Fibroblast of skin of left quadriceps (primary cell): ENCODE results near the gene FRYL.
A peak's percentile ranks its signal among the peaks of the same experiment; 100 is the strongest.

Experiments used
- DNase-seq, 2 experiments: peaks; one replicate each; pipeline ENCODE4 v3.0.0-alpha.2; 2013; ENCODE audit warnings: low read depth in 2 of 2

The FRYL gene

GRCh38 chr4:48620093-48620492 is 160.0 kb downstream of the FRYL start:
- DNase-seq, result no peak

GRCh38 chr4:48604527-48604926 is 175.6 kb downstream of the FRYL start:
- DNase-seq, result no peak

- DNase-seq, result no peak
Observed at GRCh38 chr4:48604041-48604440, 176.0 kb downstream of the FRYL start.

GRCh38 chr4:48603366-48604003 is 176.6 kb downstream of the FRYL start:
- no peak for DNase-seq

- no peak for DNase-seq
Observed at GRCh38 chr4:48602763-48603162, 177.3 kb downstream of the FRYL start.

GRCh38 chr4:48602222-48602621 is 177.9 kb downstream of the FRYL start:
- peak; percentile 21 to 25 for DNase-seq

- no peak for DNase-seq
Observed at GRCh38 chr4:48596336-48596735, 183.7 kb downstream of the FRYL start.

GRCh38 chr4:48594180-48594579 is 185.9 kb downstream of the FRYL start:
- DNase-seq, result no peak

GRCh38 chr4:48591372-48591771 is 188.7 kb downstream of the FRYL start:
- DNase-seq, result no peak

- DNase-seq, result no peak
Observed at GRCh38 chr4:48590884-48591283, 189.2 kb downstream of the FRYL start.

GRCh38 chr4:48589098-48589445 is 191.0 kb downstream of the FRYL start:
- DNase-seq, result no peak

- DNase-seq, result no peak
Observed at GRCh38 chr4:48588230-48589097, 191.6 kb downstream of the FRYL start.

GRCh38 chr4:48585401-48585800 is 194.7 kb downstream of the FRYL start:
- no peak for DNase-seq

GRCh38 chr4:48578132-48578968 is 201.7 kb downstream of the FRYL start:
- DNase-seq, result peak; percentile 31 to 37

GRCh38 chr4:48575964-48576363 is 204.1 kb downstream of the FRYL start:
- DNase-seq, result peak in 1 of 2 experiments; percentile 1

- DNase-seq, result no peak
Observed at GRCh38 chr4:48571471-48571870, 208.6 kb downstream of the FRYL start.

- DNase-seq, result peak in 1 of 2 experiments; percentile 2
Observed at GRCh38 chr4:48570646-48571220, 209.3 kb downstream of the FRYL start.

- DNase-seq, result no peak
Observed at GRCh38 chr4:48566034-48566384, 214.1 kb downstream of the FRYL start.

- no peak for DNase-seq
Observed at GRCh38 chr4:48565362-48566033, 214.6 kb downstream of the FRYL start.

- DNase-seq, result no peak
Observed at GRCh38 chr4:48564151-48564550, 215.9 kb downstream of the FRYL start.

GRCh38 chr4:48558819-48559218 is 221.3 kb downstream of the FRYL start:
- no peak for DNase-seq

- DNase-seq, result no peak
Observed at GRCh38 chr4:48558026-48558425, 222.1 kb downstream of the FRYL start.
